RWPE1 (cell line): ENCODE results near the gene FADS2.

Experiments used
- CTCF ChIA-PET: fragments of 350-600 bp; sonication (Branson Sonifier 250); formaldehyde crosslinking; extraction: SDS; loops from one replicate; lab custom pipeline; 2021; lab: Yijun Ruan, JAX
- POLR2A ChIA-PET: fragments of 400-600 bp; formaldehyde crosslinking; extraction: SDS; loops from one replicate; lab custom pipeline; 2020; ENCODE audit warnings: antibody characterized with exemption; ENCODE audit not compliant: low non-redundant PET; lab: Yijun Ruan, JAX
- DNase-seq: peaks from one replicate; pipeline ENCODE4 v3.0.0; 2012; ENCODE audit warnings: low spot score
- H3K27ac ChIP-seq: fragments of 450-650 bp; 2 replicates; pipeline ENCODE4 v1.5.1; 2017
- TF ChIP-seq, protein P1 (sequence below): fragments of 450-650 bp; conservative IDR thresholded peaks from 2 replicates; pipeline ENCODE4 v1.5.1; 2017; ENCODE audit warnings: low read depth, mild to moderate bottlenecking

Gene FADS2

DNA sequence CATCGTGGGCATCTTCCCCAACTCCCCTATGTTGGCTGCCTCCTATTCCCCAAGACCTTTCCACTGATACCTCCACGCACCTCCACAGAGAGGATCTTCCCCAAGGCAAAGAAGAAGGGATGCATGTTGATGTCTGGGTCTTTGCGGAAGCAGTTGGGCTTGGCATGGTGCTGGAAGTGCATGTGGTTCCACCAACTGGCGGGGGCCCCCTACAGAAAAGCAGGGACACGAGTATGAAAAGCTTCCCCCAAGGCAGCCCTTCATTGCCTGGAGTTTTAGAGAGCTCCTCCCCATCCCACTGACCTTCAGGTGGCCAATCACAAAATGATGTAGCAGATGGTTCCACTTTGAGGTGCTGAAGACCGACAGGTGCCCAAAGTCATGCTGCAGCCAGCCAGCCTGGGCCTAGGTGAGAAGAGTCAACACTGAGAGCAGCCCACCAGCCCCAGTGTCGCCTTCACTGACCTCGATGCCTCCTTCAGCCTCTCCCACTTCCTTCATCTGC, 17.4 kb upstream of the FADS2 start:
- TF ChIP-seq, protein P1, sequence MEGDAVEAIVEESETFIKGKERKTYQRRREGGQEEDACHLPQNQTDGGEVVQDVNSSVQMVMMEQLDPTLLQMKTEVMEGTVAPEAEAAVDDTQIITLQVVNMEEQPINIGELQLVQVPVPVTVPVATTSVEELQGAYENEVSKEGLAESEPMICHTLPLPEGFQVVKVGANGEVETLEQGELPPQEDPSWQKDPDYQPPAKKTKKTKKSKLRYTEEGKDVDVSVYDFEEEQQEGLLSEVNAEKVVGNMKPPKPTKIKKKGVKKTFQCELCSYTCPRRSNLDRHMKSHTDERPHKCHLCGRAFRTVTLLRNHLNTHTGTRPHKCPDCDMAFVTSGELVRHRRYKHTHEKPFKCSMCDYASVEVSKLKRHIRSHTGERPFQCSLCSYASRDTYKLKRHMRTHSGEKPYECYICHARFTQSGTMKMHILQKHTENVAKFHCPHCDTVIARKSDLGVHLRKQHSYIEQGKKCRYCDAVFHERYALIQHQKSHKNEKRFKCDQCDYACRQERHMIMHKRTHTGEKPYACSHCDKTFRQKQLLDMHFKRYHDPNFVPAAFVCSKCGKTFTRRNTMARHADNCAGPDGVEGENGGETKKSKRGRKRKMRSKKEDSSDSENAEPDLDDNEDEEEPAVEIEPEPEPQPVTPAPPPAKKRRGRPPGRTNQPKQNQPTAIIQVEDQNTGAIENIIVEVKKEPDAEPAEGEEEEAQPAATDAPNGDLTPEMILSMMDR: no peak
- ChIA-PET POLR2A (no interaction called here), CTCF (no interaction called here)

DNA sequence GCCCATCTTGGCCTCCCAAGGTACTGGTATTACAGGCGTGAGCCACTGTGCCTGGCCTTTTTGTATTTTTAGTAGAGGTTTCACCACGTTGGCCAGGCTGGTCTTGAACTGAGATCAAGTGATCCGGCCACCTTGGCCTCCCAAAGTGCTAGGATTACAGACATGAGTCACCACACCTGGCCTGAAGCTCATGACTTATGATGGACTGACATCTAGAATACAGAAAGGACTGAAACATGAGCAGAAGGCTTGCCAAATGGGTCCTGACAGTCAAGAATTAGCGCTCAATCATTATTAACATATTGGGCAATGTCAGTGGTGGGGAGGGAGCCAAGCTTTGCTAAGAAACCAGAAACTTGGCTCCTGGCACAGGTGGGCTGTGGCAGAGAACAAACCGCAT, 16.3 kb upstream of the FADS2 start:
- H3K27ac ChIP-seq: peak overlapping the region; percentile 97
- ChIA-PET POLR2A (no interaction called here), CTCF (interaction anchor here (0.6 kb wide), 1 partner anchor 86 kb away, joined by 7 read pairs; no protein-coding TSS in a partner anchor)
- no peak for DNase-seq
- TF ChIP-seq, protein P1: no peak

More for the DNA sequence above, 17.4 kb upstream of the FADS2 start:
- H3K27ac ChIP-seq: peak overlapping the region; percentile 97
- DNase-seq: no peak

DNA sequence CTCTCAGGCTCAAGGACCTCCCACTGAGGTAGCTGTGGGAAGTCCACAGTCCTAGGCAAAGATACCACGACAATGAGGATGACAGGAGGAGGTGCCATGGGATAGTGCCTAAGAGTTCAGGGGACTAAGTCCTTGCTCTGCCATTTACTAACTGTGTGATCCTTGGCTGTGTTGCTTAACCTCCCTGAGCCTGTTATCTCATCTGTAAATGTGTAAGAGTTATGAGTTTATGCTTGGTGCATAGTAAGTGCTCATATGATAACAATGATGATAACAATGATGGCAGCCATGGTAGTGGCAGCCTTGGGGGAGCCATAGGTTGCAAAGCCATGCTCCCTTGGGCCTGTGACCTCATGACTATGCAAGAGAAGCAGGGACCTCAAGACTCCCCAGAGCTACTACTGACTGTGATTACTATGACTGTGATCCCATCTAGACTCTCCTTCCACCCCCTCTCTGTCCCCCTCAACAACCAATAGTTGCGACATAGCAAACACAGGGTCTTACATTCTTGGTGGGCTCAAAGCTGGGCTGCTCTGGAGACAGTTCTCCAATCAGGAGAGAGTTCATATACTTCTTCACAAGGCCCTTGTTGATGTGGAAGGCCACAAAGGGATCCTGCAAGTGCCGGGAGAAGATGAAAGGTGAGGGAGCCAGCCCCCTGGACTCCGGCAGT, 15.2 kb upstream of the FADS2 start:
- H3K27ac ChIP-seq: peak overlapping the region; percentile 97
- DNase-seq: no peak
- CTCF ChIA-PET: no interaction called here
- TF ChIP-seq, protein P1: no peak
- POLR2A ChIA-PET: no interaction called here

DNA sequence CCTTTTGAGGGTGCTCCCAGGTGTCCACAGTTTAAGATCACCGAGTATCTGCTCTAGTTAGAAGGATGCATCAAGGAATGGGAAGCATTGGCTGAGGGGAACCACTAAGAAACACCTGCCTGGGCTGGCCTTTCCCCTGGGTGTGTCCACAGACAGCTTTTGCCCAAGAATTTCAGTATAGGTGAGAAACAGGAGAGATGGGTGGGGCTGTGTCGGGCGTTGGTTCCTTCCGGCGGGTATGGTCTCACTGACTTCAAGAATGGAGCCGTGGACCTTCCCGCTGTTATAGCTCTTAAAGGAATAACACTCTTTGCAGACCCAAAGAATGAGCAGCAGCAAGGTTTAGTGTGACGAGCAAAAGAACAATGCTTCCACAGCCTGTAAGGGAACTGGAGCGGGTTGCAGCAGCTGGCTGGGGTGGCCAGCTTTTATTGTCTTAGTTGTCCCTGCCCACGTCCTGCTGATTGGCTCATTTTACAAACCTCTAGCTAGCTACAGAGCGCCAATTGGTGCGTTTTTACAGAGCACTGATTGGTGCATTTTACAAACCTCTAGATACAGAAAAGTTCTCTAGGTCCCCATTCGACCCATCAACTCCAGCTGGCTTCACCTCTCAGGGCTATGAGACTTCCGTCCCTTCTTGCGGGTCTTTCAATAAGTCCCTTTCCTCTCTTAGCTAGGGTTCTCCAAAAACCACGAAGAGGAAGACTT, 13.7 kb upstream of the FADS2 start:
- H3K27ac ChIP-seq: peak overlapping the region; percentile 97
- ChIA-PET POLR2A (interaction anchor here (0.9 kb wide), 1 partner anchor 15 kb away, joined by 17 read pairs; no protein-coding TSS in a partner anchor), CTCF (interaction anchor here (1.2 to 1.7 kb wide), 3 partner anchors 15 to 84 kb away, joined by 3 to 5 read pairs (median 4); no protein-coding TSS in a partner anchor)
- DNase-seq: no peak
- TF ChIP-seq, protein P1: no peak

DNA sequence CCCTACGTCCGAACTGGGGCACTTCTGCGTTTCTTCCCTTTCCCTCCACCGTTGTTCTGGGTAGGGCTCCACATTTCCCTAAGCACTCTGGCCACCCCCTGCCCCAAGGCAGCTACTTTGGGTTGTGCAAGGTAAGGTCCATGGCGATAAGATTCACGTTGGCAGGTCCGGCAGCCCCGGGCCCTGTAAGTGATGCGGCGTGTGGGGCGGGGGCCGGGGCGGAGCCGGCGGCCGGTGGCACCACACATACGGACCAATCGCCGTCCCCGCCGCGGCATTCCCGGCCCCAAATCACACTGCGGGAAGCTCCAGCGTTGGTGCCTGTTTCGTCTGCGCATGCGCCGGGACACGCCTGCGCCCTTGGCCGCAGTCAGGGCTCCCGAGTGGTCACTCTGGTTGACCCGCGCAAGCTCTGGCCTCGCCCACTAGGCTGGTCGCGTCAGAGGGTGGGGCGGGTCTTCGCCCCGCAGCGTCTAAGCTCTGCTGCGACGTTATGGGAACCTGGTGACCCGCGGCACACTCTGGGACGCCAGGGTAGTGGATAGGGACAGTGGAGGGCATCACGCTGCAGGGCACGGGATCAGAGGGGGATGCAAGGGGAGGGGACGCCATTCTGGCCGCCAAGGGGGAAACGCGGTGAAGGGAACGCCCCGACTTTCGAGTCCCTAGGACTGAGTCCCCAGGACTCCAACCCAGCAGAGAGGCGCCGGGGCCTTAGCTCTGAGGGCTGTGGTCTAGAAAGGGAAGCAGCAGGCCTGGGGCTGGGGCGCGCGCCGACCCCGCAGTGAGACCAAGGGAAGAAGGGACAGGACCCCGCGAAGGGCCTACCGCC, 12.9 kb upstream of the FADS2 start:
- H3K27ac ChIP-seq: peak overlapping the region; percentile 97
- CTCF ChIA-PET: interaction anchor here (0.6 to 1.7 kb wide), 4 partner anchors 14 to 817 kb away, joined by 3 to 5 read pairs (median 4); no protein-coding TSS in a partner anchor

More for the DNA sequence above, 12.9 kb upstream of the FADS2 start:
- peak; percentile 87 for DNase-seq
- TF ChIP-seq, protein P1: no peak
- POLR2A ChIA-PET: interaction anchor here (0.5 to 1.2 kb wide), 4 partner anchors 16 to 957 kb away, joined by 4 to 17 read pairs (median 6); partner anchors contain the start of gene TMEM258
